Urinary bladder (tissue), 4 donors: Measurements from ENCODE around the gene UNC80. TPM values are rescaled to one million over a fixed set of nuclear protein-coding genes. Genes with fewer than 3 reads are reported as not detected.
"Not testable (repeated sequence)": the region's sequence is repeated elsewhere in the genome, so short reads cannot be mapped to it uniquely, and the experiment has no call there.

ENCODE experiments used
- DNase-seq: peaks from one replicate; pipeline ENCODE4 v3.0.0-alpha.2; 2015; ENCODE audit errors: extremely low spot score
- H3K27ac ChIP-seq: one replicate; pipeline ENCODE4 v1.5.1; 2013; ENCODE audit warnings: low read depth, mild to moderate bottlenecking, moderate library complexity
- H3K36me3 ChIP-seq: one replicate; pipeline ENCODE4 v1.6.1; 2013; ENCODE audit warnings: mild to moderate bottlenecking, moderate library complexity; ENCODE audit not compliant: insufficient read depth
- H3K4me1 ChIP-seq: one replicate; pipeline ENCODE4 v1.6.1; 2013; ENCODE audit warnings: mild to moderate bottlenecking, moderate library complexity; ENCODE audit not compliant: insufficient read depth
- H3K4me3 ChIP-seq: one replicate; pipeline ENCODE4 v1.5.1; 2013; ENCODE audit warnings: low read depth, low read length
- WGBS: extraction: QIAGEN DNeasy Blood & Tissue Kit; methylation state at CpG from one replicate; pipeline ENCODE4 v1.1.7; 2013; 5-methylcytosine and 5-hydroxymethylcytosine counted together
- polyA plus RNA-seq: library from polyadenylated mRNA; stranded (reverse); fragments of 200-250 nt; gene quantifications from one replicate; pipeline ENCODE4 v1.2.3, GENCODE V29; 2013
- total RNA-seq: library from RNA; depleted of rRNA; stranded (reverse); fragments of >200 nt; gene quantifications from one replicate; pipeline ENCODE4 v1.2.3, GENCODE V29; 2014
- donor health status: healthy with polysubstance abuse.
- donor health status: healthy.

The UNC80 gene
- total and polyA plus RNA-seq, 2 donors = 0.13 to 2.6 TPM

GRCh38 chr2:209772290-209772685 lies 656 bp downstream of the UNC80 start:
- Histone ChIP-seq H3K27ac (no peak overlapping the region), H3K36me3 (no peaks in the 10 kb centered on the region), H3K4me1 (no peaks in the 10 kb centered on the region), H3K4me3 (no peak overlapping the region)
- DNase-seq = no peak
- WGBS = 11% methylated on average over 8 of the region's 8 CpGs

GRCh38 chr2:209773377-209773776 lies 1.7 kb downstream of the UNC80 start:
- DNase-seq = no peak
- Histone ChIP-seq H3K36me3 (no peaks in the 10 kb centered on the region), H3K4me3 (no peak overlapping the region), H3K27ac (no peak overlapping the region), H3K4me1 (no peaks in the 10 kb centered on the region)
- 15% methylated on average over 3 of the region's 3 CpGs for WGBS

- H3K4me1 ChIP-seq = no peaks in the 10 kb centered on the region
- no peaks in the 10 kb centered on the region for H3K36me3 ChIP-seq
- no peak overlapping the region for H3K27ac ChIP-seq
- H3K4me3 ChIP-seq = no peak overlapping the region
- DNase-seq = no peak
- WGBS = 92% methylated on average over 5 of the region's 5 CpGs
Observed at GRCh38 chr2:209787416-209787815, 15.8 kb downstream of the UNC80 start.

- no peak for DNase-seq
- no peaks in the 10 kb centered on the region for H3K36me3 ChIP-seq
- H3K27ac ChIP-seq = no peak overlapping the region
- 57% methylated on average over 1 of the region's 1 CpG for WGBS
- no peaks in the 10 kb centered on the region for H3K4me1 ChIP-seq
- H3K4me3 ChIP-seq = no peak overlapping the region
Observed at GRCh38 chr2:209788925-209789324, 17.3 kb downstream of the UNC80 start.

GRCh38 chr2:209790066-209790728 lies 18.6 kb downstream of the UNC80 start:
- DNase-seq = no peak
- Histone ChIP-seq H3K4me3 (no peak overlapping the region), H3K36me3 (no peaks in the 10 kb centered on the region), H3K4me1 (no peaks in the 10 kb centered on the region), H3K27ac (no peak overlapping the region)
- 65% methylated on average over 6 of the region's 6 CpGs for WGBS

- Histone ChIP-seq H3K36me3 (no peaks in the 10 kb centered on the region), H3K27ac (no peak overlapping the region), H3K4me1 (no peaks in the 10 kb centered on the region), H3K4me3 (no peak overlapping the region)
- no peak for DNase-seq
- WGBS = 73% methylated on average over 3 of the region's 3 CpGs
Observed at GRCh38 chr2:209791151-209791550, 19.5 kb downstream of the UNC80 start.

- DNase-seq, H3K36me3 ChIP-seq, H3K27ac ChIP-seq, H3K4me3 ChIP-seq, H3K4me1 ChIP-seq: not testable (repeated sequence)
- 71% methylated on average over 4 of the region's 4 CpGs for WGBS
Observed at GRCh38 chr2:209795425-209795824, 23.8 kb downstream of the UNC80 start.

GRCh38 chr2:209805351-209805750 lies 33.7 kb downstream of the UNC80 start:
- no peaks in the 10 kb centered on the region for H3K4me1 ChIP-seq
- DNase-seq = no peak
- WGBS = 63% methylated on average over 1 of the region's 1 CpG
- no peak overlapping the region for H3K4me3 ChIP-seq
- H3K36me3 ChIP-seq = no peaks in the 10 kb centered on the region
- H3K27ac ChIP-seq = no peak overlapping the region

- no peak overlapping the region for H3K4me3 ChIP-seq
- no peak overlapping the region for H3K27ac ChIP-seq
- WGBS = 63% methylated on average over 3 of the region's 3 CpGs
- DNase-seq = no peak
- H3K36me3 ChIP-seq = no peaks in the 10 kb centered on the region
- H3K4me1 ChIP-seq = no peaks in the 10 kb centered on the region
Observed at GRCh38 chr2:209806318-209806717, 34.7 kb downstream of the UNC80 start.

GRCh38 chr2:209808521-209808920 lies 36.9 kb downstream of the UNC80 start:
- DNase-seq = no peak
- H3K4me3 ChIP-seq = no peak overlapping the region
- no peaks in the 10 kb centered on the region for H3K4me1 ChIP-seq
- no peaks in the 10 kb centered on the region for H3K36me3 ChIP-seq
- WGBS = 97% methylated on average over 24 of the region's 24 CpGs
- no peak overlapping the region for H3K27ac ChIP-seq

- H3K4me3 ChIP-seq = no peak overlapping the region
- no peaks in the 10 kb centered on the region for H3K4me1 ChIP-seq
- WGBS = 96% methylated on average over 20 of the region's 20 CpGs
- no peak overlapping the region for H3K27ac ChIP-seq
- no peak for DNase-seq
- H3K36me3 ChIP-seq = no peaks in the 10 kb centered on the region
Observed at GRCh38 chr2:209809256-209809655, 37.6 kb downstream of the UNC80 start.

GRCh38 chr2:209817844-209818271 lies 46.2 kb downstream of the UNC80 start:
- H3K27ac ChIP-seq = no peak overlapping the region
- H3K4me1 ChIP-seq = no peaks in the 10 kb centered on the region
- H3K4me3 ChIP-seq = no peak overlapping the region
- no peak for DNase-seq
- no peaks in the 10 kb centered on the region for H3K36me3 ChIP-seq
- WGBS = 50% methylated on average over 8 of the region's 8 CpGs

- WGBS = 92% methylated on average over 7 of the region's 7 CpGs
- no peak overlapping the region for H3K4me3 ChIP-seq
- DNase-seq = no peak
- no peak overlapping the region for H3K27ac ChIP-seq
- H3K36me3 ChIP-seq = no peaks in the 10 kb centered on the region
- no peaks in the 10 kb centered on the region for H3K4me1 ChIP-seq
Observed at GRCh38 chr2:209818939-209819338, 47.3 kb downstream of the UNC80 start.

GRCh38 chr2:209821806-209822205 lies 50.2 kb downstream of the UNC80 start:
- WGBS = 71% methylated on average over 4 of the region's 4 CpGs
- no peak overlapping the region for H3K4me3 ChIP-seq
- H3K27ac ChIP-seq = no peak overlapping the region

GRCh38 chr2:209823484-209823883 lies 51.9 kb downstream of the UNC80 start:
- H3K4me3 ChIP-seq = no peak overlapping the region
- no peaks in the 10 kb centered on the region for H3K4me1 ChIP-seq
- no peak overlapping the region for H3K27ac ChIP-seq
- no peak for DNase-seq
- no peaks in the 10 kb centered on the region for H3K36me3 ChIP-seq
- WGBS = 88% methylated on average over 3 of the region's 3 CpGs

More at GRCh38 chr2:209821806-209822205, 50.2 kb downstream of the UNC80 start:
- no peaks in the 10 kb centered on the region for H3K4me1 ChIP-seq
- DNase-seq = no peak
- no peaks in the 10 kb centered on the region for H3K36me3 ChIP-seq
